Parathyroid adenoma (tissue), 2 donors: ENCODE measurements around the gene PLXNC1.

Source experiments
- H2AFZ ChIP-seq: fragments of 300-600 bp; sonication (generic); one replicate; pipeline ENCODE4 v1.7.0; 2017; ENCODE audit warnings: antibody characterized with exemption, mild to moderate bottlenecking
- H3K27ac ChIP-seq: fragments of 300-600 bp; sonication (generic); one replicate; pipeline ENCODE4 v1.7.0; 2017
- H3K27me3 ChIP-seq: fragments of 300-600 bp; sonication (generic); one replicate; pipeline ENCODE4 v1.7.0; 2017; ENCODE audit warnings: low read length; ENCODE audit not compliant: control insufficient read depth, insufficient read depth
- H3K36me3 ChIP-seq: fragments of 300-600 bp; sonication (generic); one replicate; pipeline ENCODE4 v1.7.0; 2017; ENCODE audit warnings: low read length; ENCODE audit not compliant: control insufficient read depth, insufficient read depth
- H3K4me1 ChIP-seq: fragments of 300-600 bp; sonication (generic); one replicate; pipeline ENCODE4 v1.7.0; 2017; ENCODE audit warnings: control low read depth
- H3K4me2 ChIP-seq: fragments of 300-600 bp; sonication (generic); one replicate; pipeline ENCODE4 v1.7.0; 2017; ENCODE audit warnings: low read length
- H3K4me3 ChIP-seq: fragments of 300-600 bp; sonication (generic); one replicate; pipeline ENCODE4 v1.7.0; 2017; ENCODE audit warnings: low read depth, low read length
- H3K79me2 ChIP-seq: fragments of 300-600 bp; sonication (generic); one replicate; pipeline ENCODE4 v1.7.0; 2017; ENCODE audit warnings: control low read depth
- H3K9ac ChIP-seq: fragments of 300-600 bp; sonication (generic); one replicate; pipeline ENCODE4 v1.7.0; 2017; ENCODE audit warnings: mild to moderate bottlenecking
- H3K9me3 ChIP-seq: fragments of 300-600 bp; sonication (generic); one replicate; pipeline ENCODE4 v1.7.0; 2017; ENCODE audit warnings: low read length; ENCODE audit not compliant: control insufficient read depth
- TF ChIP-seq, protein P1 (sequence below): fragments of 300-600 bp; sonication (generic); IDR thresholded peaks from one replicate; pipeline ENCODE4 v1.7.0; 2017; ENCODE audit warnings: antibody characterized with exemption, mild to moderate bottlenecking
- donor health status: primary hyperparathyroidism.

Gene PLXNC1

DNA sequence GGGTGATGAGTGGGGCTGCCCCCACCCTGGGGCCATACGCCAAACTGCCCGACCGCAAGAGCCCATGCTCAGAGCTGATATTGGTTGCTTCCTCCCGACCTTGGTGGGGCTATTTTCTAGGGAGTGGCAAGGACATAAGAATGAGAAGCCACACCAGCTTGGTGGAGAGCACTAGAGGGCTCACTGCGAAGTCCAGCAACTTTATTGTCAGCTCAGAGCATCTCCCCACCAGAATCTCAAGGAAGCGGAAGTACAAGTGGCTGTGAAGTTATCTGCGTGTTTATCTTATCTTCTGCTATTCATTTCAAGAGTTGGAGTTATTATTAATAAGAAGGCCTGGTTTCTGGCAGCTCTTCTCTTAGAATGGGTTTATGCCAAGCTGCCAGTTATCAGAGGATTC lies 4.9 kb upstream of the PLXNC1 start:
- Histone ChIP-seq H3K36me3 (no peaks in the 10 kb centered on the region), H3K4me1 (no peaks in the 10 kb centered on the region), H3K27me3 (no peaks in the 10 kb centered on the region), H3K4me3 (no peak overlapping the region), H3K9me3 (no peaks in the 10 kb centered on the region), H3K4me2 (no peak overlapping the region), H3K27ac (no peak overlapping the region), H2AFZ (no peak overlapping the region), H3K9ac (no peak overlapping the region), H3K79me2 (no peaks in the 10 kb centered on the region)
- TF ChIP-seq, protein P1, sequence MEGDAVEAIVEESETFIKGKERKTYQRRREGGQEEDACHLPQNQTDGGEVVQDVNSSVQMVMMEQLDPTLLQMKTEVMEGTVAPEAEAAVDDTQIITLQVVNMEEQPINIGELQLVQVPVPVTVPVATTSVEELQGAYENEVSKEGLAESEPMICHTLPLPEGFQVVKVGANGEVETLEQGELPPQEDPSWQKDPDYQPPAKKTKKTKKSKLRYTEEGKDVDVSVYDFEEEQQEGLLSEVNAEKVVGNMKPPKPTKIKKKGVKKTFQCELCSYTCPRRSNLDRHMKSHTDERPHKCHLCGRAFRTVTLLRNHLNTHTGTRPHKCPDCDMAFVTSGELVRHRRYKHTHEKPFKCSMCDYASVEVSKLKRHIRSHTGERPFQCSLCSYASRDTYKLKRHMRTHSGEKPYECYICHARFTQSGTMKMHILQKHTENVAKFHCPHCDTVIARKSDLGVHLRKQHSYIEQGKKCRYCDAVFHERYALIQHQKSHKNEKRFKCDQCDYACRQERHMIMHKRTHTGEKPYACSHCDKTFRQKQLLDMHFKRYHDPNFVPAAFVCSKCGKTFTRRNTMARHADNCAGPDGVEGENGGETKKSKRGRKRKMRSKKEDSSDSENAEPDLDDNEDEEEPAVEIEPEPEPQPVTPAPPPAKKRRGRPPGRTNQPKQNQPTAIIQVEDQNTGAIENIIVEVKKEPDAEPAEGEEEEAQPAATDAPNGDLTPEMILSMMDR: no peak

DNA sequence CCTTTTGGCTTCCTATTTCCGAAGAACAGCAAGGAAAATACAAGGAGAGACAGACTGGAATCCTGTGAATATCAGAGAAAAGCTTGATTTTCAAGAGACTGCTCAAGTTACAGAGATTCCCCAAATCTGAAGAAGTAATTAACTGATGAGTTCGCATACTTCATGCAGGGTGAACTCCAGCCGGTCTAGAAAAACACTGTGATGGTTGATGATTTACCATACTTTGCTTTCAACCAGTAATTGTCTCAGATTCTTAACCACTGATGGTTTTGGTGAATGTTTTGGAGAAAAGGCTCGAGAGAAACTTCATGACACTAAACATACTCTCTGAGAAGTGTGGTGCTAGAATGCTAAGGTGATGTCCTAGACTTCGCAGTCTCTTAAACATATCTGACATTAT lies 4.4 kb upstream of the PLXNC1 start:
- H3K9ac ChIP-seq: no peak overlapping the region
- H3K4me1 ChIP-seq: no peaks in the 10 kb centered on the region
- H3K27me3 ChIP-seq: no peaks in the 10 kb centered on the region
- no peak overlapping the region for H3K4me2 ChIP-seq
- H2AFZ ChIP-seq: no peak overlapping the region
- H3K27ac ChIP-seq: no peak overlapping the region
- TF ChIP-seq, protein P1: no peak
- H3K4me3 ChIP-seq: no peak overlapping the region
- H3K36me3 ChIP-seq: no peaks in the 10 kb centered on the region
- no peaks in the 10 kb centered on the region for H3K9me3 ChIP-seq
- H3K79me2 ChIP-seq: no peaks in the 10 kb centered on the region

DNA sequence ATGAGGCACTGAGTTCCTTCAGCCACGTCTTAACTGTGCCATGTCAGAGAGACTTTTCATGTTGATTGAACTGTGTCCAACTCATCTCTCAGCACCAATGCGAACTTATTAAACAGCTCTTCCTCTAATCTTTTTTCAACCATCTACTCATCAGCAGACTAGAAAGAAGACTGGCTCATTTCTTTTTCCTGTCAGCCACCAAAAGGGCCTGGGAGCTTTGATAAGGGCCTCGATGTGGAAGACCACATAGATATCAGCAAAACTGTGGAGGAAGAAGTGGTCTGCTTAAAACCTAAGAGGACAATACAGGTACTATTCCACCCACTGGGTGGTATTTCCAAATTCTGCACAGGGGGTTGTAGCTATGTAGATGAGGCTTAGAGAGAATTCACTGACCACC lies 3.6 kb upstream of the PLXNC1 start:
- Histone ChIP-seq H3K9ac (no peak overlapping the region), H3K4me3 (no peak overlapping the region), H3K79me2 (no peaks in the 10 kb centered on the region), H3K27me3 (no peaks in the 10 kb centered on the region), H2AFZ (no peak overlapping the region), H3K27ac (no peak overlapping the region), H3K36me3 (no peaks in the 10 kb centered on the region), H3K4me2 (no peak overlapping the region), H3K9me3 (no peaks in the 10 kb centered on the region), H3K4me1 (no peaks in the 10 kb centered on the region)
- TF ChIP-seq, protein P1: no peak

DNA sequence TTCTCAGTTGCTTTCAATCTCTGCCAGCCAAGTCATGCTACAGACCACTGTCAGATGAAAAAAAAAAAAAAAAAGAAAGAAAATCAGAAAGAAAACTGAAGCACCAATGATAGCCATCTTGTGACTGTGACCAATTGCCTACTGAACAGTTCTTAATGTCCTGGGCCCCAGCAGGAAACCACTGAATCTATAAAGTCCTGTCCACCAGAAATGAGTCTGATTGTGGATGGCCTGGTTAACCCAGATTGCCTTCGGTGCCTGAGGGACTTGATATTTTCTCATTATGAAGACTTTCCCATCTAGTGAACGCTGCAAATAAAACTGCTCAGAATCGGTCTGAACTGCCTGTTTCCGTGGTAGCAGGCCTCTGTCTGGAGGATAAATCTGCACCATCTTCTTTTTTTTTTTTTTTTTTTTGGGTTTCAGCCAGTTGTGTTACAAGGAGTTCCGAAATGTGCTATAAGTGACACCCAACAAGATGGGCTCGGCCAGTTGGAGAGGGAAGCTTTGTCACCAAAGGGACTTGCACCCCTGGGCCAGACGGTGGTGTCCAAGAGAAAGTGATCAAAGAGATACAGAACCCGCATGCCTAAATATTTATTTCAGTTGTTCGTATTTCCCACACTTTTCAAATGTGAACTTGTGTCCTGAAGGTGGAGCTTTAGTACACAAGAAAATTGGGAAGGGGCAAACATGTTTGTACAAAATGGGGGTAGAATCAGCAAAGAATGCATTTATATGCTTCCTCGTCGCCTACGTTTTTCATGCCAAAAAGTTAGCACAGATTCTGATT lies 3.0 kb upstream of the PLXNC1 start:
- Histone ChIP-seq H2AFZ (no peak overlapping the region), H3K36me3 (no peaks in the 10 kb centered on the region), H3K4me1 (no peaks in the 10 kb centered on the region), H3K9ac (no peak overlapping the region), H3K79me2 (no peaks in the 10 kb centered on the region), H3K27ac (no peak overlapping the region), H3K4me3 (no peak overlapping the region), H3K9me3 (no peaks in the 10 kb centered on the region), H3K27me3 (no peaks in the 10 kb centered on the region), H3K4me2 (no peak overlapping the region)
- TF ChIP-seq, protein P1: no peak
